Duodenal mucosa (tissue), 2 donors: Measurements from ENCODE around the gene ROCK2.

ENCODE experiments used
- H3K27ac ChIP-seq: one replicate; pipeline ENCODE4 v1.7.0; 2013; ENCODE audit warnings: low read depth, low read length
- H3K27me3 ChIP-seq, 2 donors: one replicate each; pipeline ENCODE4 v1.7.0; 2013; ENCODE audit warnings: low read length in 2 of 2, control low read depth in 1 of 2; ENCODE audit not compliant: insufficient read depth in 2 of 2, control insufficient read depth in 1 of 2
- H3K36me3 ChIP-seq, 2 donors: one replicate each; pipeline ENCODE4 v1.7.0; 2013; ENCODE audit warnings: low read length in 2 of 2, control low read depth in 1 of 2; ENCODE audit not compliant: insufficient read depth in 2 of 2, control insufficient read depth in 1 of 2
- H3K4me1 ChIP-seq, 2 donors: one replicate each; pipeline ENCODE4 v1.7.0; 2013; ENCODE audit warnings: low read length in 2 of 2, control low read depth in 1 of 2; ENCODE audit not compliant: insufficient read depth in 2 of 2, control insufficient read depth in 1 of 2
- H3K4me3 ChIP-seq, 2 donors: one replicate each; pipeline ENCODE4 v1.7.0; 2013; ENCODE audit warnings: low read length in 2 of 2, low read depth in 1 of 2
- H3K9ac ChIP-seq, 2 donors: one replicate each; pipeline ENCODE4 v1.7.0; 2013; ENCODE audit warnings: low read length in 2 of 2, low read depth in 1 of 2
- H3K9me3 ChIP-seq, 2 donors: one replicate each; pipeline ENCODE4 v1.7.0; 2013; ENCODE audit warnings: low read length in 2 of 2, control low read depth in 1 of 2; ENCODE audit not compliant: control insufficient read depth in 1 of 2

The ROCK2 gene

GRCh38 chr2:11201969-11202368, 142.5 kb downstream of the ROCK2 start:
- no peaks in the 10 kb centered on the region for H3K9me3 ChIP-seq
- no peak overlapping the region for H3K4me3 ChIP-seq
- no peaks in the 10 kb centered on the region for H3K4me1 ChIP-seq
- H3K9ac ChIP-seq, result no peak overlapping the region
- H3K27me3 ChIP-seq, result no peaks in the 10 kb centered on the region
- no peak overlapping the region for H3K27ac ChIP-seq
- H3K36me3 ChIP-seq, result peaks cover 14 to 49% of the 10 kb centered on the region in 2 donors

GRCh38 chr2:11200651-11201050, 143.8 kb downstream of the ROCK2 start:
- no peaks in the 10 kb centered on the region for H3K4me1 ChIP-seq
- H3K36me3 ChIP-seq, result peaks cover 14 to 53% of the 10 kb centered on the region in 2 donors
- H3K9me3 ChIP-seq, result no peaks in the 10 kb centered on the region
- H3K4me3 ChIP-seq, result no peak overlapping the region
- H3K9ac ChIP-seq, result no peak overlapping the region
- H3K27ac ChIP-seq, result no peak overlapping the region
- no peaks in the 10 kb centered on the region for H3K27me3 ChIP-seq

- Histone ChIP-seq H3K4me3 (no peak overlapping the region), H3K27me3 (no peaks in the 10 kb centered on the region), H3K4me1 (no peaks in the 10 kb centered on the region), H3K36me3 (peaks cover 16 to 72% of the 10 kb centered on the region in 2 donors), H3K9ac (no peak overlapping the region), H3K27ac (no peak overlapping the region), H3K9me3 (no peaks in the 10 kb centered on the region)
These were observed 148.2 kb downstream of the ROCK2 start for GRCh38 chr2:11196246-11196645.

- Histone ChIP-seq H3K9ac (no peak overlapping the region), H3K9me3 (no peaks in the 10 kb centered on the region), H3K27me3 (no peaks in the 10 kb centered on the region), H3K4me3 (no peak overlapping the region), H3K27ac (no peak overlapping the region), H3K36me3 (peaks cover 31 to 39% of the 10 kb centered on the region in 2 donors), H3K4me1 (no peaks in the 10 kb centered on the region)
These were observed 156.7 kb downstream of the ROCK2 start for GRCh38 chr2:11187731-11188130.

GRCh38 chr2:11187083-11187619, 157.3 kb downstream of the ROCK2 start:
- Histone ChIP-seq H3K9me3 (no peaks in the 10 kb centered on the region), H3K36me3 (peaks cover 28 to 37% of the 10 kb centered on the region in 2 donors)

GRCh38 chr2:11186145-11186544, 158.3 kb downstream of the ROCK2 start:
- Histone ChIP-seq H3K9ac (no peak overlapping the region), H3K27me3 (no peaks in the 10 kb centered on the region), H3K4me1 (no peaks in the 10 kb centered on the region), H3K36me3 (peaks cover 23 to 27% of the 10 kb centered on the region in 2 donors), H3K4me3 (no peak overlapping the region), H3K9me3 (no peaks in the 10 kb centered on the region), H3K27ac (no peak overlapping the region)

More at GRCh38 chr2:11187083-11187619, 157.3 kb downstream of the ROCK2 start:
- no peaks in the 10 kb centered on the region for H3K4me1 ChIP-seq
- no peak overlapping the region for H3K4me3 ChIP-seq
- no peak overlapping the region for H3K27ac ChIP-seq
- no peak overlapping the region for H3K9ac ChIP-seq
- H3K27me3 ChIP-seq, result no peaks in the 10 kb centered on the region

- Histone ChIP-seq H3K4me1 (no peaks in the 10 kb centered on the region), H3K27ac (no peak overlapping the region), H3K4me3 (no peak overlapping the region), H3K27me3 (no peaks in the 10 kb centered on the region), H3K9me3 (no peaks in the 10 kb centered on the region), H3K9ac (no peak overlapping the region), H3K36me3 (peaks cover 14 to 23% of the 10 kb centered on the region in 2 donors)
These were observed 161.5 kb downstream of the ROCK2 start for GRCh38 chr2:11182951-11183350.

- no peak overlapping the region for H3K27ac ChIP-seq
- no peak overlapping the region for H3K9ac ChIP-seq
- H3K4me1 ChIP-seq, result no peaks in the 10 kb centered on the region
- peaks cover 6 to 18% of the 10 kb centered on the region in 2 donors for H3K36me3 ChIP-seq
- H3K27me3 ChIP-seq, result no peaks in the 10 kb centered on the region
- no peak overlapping the region for H3K4me3 ChIP-seq
- no peaks in the 10 kb centered on the region for H3K9me3 ChIP-seq
These were observed 163.8 kb downstream of the ROCK2 start for GRCh38 chr2:11180653-11181052.

- Histone ChIP-seq H3K4me3 (no peak overlapping the region), H3K27ac (no peak overlapping the region), H3K36me3 (peaks cover 3 to 13% of the 10 kb centered on the region in 2 donors), H3K4me1 (no peaks in the 10 kb centered on the region), H3K9me3 (no peaks in the 10 kb centered on the region), H3K9ac (no peak overlapping the region), H3K27me3 (no peaks in the 10 kb centered on the region)
These were observed 164.5 kb downstream of the ROCK2 start for GRCh38 chr2:11179899-11180298.

- Histone ChIP-seq H3K27ac (no peak overlapping the region), H3K4me3 (no peak overlapping the region), H3K36me3 (peaks cover 0 to 12% of the 10 kb centered on the region in 2 donors)
These were observed 165.2 kb downstream of the ROCK2 start for GRCh38 chr2:11179196-11179595.

More at GRCh38 chr2:11179196-11179595, 165.2 kb downstream of the ROCK2 start:
- no peaks in the 10 kb centered on the region for H3K9me3 ChIP-seq
- H3K9ac ChIP-seq, result no peak overlapping the region
- H3K4me1 ChIP-seq, result no peaks in the 10 kb centered on the region
- no peaks in the 10 kb centered on the region for H3K27me3 ChIP-seq
